Measurements from ENCODE around the gene RETREG2.

The RETREG2 gene

DNA sequence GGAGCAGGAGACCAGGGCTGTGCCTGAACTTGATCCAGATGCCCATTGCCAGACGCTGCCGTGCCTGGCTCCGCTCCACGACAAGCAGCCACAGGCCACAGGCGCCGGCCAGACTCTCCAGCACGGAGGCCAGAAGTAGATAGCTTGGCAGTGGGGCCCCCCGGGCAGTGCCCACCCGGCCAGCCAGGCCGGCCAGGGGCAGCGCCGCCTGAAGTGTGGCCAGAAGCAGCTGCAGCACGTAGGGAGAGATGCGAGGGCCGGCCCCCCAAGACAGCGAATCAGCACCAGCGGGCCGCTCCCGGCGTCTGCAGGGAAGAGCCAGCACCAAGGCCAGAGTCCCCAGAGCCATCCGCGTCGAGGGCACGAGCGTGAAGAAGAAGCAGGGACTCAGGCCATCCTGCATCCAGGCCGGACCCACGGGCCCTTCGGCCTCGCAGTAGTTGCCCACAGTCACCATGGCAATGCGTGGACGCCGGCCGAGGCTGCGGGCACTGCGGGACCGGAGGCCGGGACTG is 40.2 kb downstream of the RETREG2 start:
- DNase-seq = peak in 1 of 6 experiments; percentile 48

DNA sequence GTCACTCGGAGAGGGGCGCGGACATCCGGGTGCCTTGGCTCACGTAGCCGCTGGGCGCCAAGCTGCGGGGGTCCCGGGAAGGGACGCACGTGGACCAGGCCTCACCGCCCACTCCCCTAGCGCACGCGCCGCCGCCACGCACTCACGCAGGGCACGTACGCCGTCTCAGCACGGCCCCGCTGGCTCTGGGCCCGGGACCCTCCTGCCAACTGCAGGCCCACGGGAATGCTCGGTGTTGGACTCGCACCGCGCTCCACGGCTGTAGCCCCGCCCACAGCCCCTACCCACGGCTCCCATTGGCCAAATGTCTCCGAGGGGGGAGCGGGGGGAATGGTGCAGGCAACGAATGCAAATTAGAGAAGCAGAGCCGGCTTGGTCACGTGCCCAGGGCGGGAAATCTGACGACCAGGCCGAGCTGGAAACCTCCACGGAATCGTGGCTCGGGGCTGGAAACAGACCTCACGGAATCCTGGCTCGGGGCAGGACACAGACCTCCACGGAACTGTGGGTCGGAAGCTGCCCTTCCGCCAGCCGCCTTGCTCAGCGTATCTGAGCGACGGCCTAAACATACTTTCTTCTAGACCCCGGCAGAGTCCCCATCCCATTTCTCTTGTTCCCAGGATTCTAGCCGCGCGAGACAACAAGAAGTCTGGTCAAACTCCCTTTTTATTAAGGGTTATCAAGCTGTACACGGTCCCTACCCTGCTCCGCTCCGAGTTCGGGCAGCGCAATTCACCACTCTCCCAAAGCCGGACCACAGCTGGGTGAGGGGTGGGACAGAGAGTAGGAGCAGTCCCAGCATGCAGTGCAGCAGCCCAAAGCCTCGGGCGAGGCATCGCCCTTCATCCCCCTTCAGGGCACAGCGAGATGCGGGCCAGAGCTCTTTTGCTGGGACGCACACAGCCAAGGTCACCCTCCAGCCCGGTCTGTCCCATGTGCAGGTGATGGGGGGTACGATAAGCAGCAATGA is 40.9 kb downstream of the RETREG2 start, which contains the start of gene ABCB6:
Gene ABCB6 (minus strand): TSS at position 227 of the 970 bp plus-strand sequence. CDS start 285 bp downstream, outside the sequence.
- peak; percentile 75 to 91 (median 83) for DNase-seq

DNA sequence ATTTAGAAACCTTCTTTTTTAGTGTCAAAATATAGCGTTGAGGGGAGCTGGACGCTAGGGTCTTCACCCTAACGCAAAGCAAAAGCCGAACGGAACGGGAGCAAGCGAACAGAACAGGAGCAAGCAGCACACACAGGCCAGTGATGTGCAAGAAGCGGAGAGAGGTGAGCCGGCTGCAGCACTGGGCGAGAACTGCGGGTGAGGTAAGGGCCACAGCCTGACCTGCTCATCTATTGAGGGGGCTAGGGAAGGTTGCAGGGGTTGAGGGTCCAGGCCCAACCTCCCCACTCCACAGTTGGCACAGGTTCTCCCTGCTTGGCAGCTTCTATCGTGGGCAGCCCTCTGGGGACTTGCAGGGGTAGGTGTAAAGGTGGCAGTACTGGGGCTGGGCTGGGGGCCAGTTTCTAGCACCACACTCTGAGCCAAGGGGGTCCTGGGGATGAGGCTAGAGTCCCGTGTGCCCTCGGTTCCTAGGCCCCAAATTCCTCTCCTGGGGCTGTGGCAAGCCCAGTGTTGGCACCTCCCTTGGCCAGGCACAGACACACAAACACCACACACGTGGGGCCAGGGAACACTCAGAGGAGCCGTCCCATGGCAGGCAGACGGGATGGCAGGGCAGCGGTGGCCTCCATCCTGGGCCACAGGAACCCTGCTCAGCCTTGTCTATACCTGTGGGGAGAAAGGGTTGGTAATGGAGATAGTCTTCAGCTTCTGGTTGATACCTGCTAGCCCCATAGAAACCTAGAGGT is 41.9 kb downstream of the RETREG2 start:
- no peak for DNase-seq

DNA sequence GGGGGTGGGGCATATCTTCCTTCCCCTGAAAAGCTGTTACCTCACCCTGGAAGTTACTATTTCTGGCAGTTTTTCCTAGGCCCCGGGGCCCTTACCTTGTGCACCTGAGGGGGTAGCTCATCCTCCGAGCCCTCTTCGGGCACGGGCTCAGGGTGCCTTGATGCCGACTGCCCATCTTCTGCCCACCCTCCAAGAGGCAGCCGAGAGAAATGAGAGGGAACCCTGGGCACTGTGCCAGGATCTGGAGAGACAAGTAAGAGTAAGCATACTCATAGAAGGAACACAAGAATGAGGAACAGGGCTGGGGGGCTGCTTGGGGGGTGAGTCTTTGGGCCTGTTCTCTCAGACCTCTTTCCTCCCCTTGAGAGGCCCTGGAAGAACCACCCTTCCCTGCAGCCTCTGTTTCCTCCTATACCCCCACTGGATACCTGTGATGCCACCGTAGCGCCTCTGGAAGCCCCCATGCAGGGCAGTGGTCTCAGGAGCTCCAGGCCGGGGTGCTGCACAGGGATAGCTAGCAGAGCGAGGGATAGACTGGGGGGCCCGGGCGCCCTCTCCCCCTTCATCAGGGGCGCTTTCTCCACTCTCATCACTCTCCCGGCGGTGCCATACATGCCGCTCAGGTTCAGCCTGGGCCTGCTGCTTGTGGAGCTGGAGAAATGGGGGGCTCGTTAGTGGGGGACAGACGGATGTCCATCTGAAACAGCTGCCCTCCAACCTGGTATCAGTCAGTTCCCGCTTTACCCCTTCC is 42.8 kb downstream of the RETREG2 start:
- DNase-seq = no peak

DNA sequence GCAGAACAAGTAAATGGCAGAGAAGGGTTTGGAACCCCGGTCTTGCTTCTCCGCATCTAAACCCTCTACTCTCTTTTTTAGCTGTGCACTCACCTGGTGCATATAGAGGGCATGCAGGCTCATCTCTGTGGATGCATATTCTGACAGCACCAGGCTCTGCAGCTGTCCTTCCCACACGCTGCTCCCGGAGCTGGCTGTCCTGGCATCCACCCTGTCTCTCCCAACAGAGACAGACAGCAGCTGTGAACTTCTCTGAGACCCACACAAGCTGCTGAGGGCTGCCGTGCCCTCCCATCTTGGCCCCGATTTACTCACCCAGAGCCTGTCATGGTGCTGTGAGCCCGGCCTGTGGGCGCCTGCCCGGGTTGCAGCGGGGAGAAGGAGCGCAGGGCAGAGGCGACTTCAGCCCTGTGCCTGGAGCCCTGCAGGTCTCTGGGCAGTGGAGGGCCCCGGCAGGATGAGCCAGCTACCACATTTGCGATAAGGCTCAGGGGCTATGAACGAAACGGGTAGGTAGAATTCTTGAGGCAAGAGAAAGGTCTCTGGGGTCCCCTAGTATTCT is 44.0 kb downstream of the RETREG2 start:
- DNase-seq = no peak

DNA sequence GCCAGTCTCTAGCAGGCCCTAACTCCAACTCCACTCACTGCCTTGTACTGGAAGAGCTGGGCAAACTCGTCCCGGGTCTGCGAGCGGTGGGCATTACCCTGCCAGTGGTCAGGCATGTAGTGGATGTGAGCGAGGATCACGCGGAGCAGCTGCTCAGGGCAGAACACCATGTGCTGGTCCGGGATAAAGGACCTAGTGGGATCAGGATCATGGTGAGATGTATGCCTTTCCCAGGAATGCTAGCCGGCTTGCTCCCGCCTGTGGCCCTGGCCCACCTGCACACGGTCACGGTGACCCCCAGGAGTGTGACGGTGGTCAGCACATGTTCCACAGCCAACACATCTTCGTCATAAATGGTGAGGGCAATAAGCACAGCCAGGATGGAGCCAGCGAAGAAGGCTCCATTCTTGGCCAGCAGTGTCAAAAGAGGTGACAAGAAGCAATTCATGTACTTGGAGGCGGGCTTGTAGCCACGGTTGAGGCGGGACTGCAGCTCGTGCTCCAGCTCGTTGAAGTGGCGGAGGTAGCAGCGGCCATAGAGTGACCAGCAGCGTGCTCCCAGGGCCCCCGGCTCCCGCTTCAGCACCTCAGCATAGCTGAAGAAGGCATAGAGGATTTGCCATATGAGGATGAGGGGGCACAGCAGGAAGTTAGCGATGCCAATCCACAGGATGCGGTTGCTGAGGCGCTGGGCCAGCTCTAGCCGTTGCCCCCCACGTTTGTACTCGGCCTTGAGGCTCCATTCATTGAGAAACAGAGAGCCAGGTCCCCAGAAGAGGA is 45.9 kb downstream of the RETREG2 start:
- DNase-seq = no peak

DNA sequence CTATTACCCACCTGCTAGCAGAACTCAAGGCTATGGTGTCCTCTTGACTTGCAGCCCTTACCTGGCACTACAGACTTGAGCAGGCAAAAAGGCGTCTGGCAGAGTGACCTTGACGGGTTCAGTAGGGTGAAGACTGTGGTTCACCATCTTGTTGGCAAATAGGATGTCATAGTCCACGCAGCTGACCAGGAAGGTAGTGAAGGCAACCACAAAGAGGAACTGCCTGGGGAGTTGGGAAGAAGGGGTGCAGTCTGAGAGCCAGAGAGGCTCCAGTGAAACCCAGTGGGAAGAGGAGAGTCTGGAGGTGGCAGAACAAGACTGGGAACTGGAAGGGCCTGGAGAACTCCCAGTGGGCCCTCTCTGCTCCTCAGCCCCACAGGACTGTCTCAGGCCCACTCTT is 47.3 kb downstream of the RETREG2 start:
- DNase-seq = no peak

DNA sequence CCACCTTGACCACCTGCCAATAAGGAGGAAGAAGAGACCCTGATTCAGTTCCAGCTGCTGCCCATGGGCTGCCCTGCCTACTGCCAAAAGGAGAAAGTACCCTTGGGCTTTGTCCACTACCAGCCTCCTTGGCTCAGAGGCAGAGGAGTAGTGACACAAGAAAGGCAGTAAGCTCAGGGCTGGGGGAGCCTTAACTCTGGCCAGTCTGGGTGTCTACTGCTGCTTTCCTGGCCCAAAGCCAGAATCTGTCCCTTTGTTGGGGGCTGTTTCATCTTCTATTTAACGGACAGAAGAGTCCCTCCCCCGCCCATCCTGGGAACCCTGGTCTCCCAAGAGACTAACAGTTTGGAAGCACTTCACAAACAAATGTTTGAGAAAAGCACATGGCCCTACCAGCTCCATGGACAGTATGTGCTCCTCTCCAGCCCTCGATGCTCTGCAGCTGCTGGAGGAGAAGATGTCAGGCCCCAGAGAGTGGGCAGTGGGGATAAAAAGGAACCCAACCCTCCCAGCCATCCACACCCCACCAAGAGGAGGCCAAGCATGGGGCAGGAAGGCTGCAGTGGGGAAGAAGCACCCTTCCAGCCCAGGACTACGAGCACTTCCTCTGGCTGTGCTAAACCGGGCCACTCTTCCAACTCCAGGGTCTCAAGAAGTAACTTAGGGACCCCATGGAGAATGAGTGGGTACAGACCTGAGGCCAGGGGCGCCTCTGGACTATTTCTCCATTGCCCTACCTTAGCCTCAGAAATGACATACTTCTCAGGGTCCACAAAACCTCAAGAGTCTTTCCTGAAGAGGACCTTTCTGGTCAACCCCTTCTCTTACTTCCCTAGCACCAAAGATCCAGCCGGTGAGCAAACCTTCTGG is 50.2 kb downstream of the RETREG2 start:
- peak in 1 of 6 experiments; percentile 7 for DNase-seq

DNA sequence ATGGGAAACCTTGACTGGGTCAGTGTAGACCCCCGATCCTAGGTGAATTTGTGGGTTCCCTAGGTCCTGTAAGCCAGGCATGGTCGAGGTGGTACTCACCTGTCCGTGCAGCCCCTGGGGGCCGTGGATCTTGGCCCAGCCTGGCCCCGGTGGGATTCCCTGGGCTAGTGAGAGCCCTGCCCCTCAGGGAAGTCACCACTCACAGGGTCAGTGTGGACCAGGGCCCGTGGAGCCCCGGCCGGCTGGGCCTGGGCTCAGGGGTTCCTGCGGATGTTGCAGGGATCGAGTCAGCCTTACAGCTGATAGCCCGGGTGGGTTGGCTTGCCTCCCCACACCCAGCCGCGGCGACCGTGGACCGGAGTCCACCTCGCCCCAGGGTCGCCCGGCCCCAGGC is 50.8 kb downstream of the RETREG2 start:
- DNase-seq = peak in 1 of 6 experiments; percentile 46

DNA sequence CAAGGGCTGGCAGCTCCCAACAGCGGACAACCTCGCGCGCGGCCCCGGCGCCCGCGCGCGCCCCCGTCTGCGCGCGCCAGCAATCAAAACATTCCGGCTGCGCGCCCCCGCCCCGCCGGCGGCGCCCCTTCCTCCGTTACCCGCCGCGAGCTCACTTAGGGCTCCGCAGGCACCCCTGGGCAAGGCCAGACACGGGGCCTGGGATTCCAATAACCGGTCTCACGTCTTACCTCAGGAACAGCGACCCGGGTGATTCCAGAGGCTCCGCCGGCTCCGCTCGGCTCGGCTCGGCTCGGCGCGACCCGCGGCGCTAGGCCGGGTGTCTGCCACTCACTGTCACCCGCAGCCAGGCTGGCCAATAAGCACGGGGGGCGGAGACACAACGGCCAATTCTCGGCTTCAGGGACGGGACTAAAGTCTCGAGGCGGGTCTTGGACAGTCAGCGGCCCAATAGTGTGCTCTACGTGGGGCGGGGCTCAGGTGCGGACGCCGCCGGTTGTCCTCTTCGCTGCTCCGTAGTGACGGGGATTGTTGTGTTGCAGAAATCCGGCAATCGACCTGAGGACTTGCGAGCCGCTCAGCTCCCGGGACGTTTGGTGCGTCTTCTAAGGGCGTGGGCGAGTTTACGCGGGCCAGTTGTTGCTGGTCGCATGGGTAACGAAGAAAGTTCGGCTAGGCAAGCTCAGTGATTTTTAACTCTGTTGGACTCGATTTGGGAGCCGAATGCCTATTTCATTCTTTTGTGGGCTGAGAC is 51.4 kb downstream of the RETREG2 start, which contains the start of the genes ANKZF1 and ATG9A:
Gene ANKZF1 (plus strand): TSS at position 502 of the 754 bp plus-strand sequence. CDS start 452 bp downstream, outside the sequence.
Gene ATG9A (minus strand): TSS at position 332 of the 754 bp plus-strand sequence. CDS start 1,612 bp downstream, outside the sequence.
- DNase-seq = peak; percentile 92 to 99 (median 97)

DNA sequence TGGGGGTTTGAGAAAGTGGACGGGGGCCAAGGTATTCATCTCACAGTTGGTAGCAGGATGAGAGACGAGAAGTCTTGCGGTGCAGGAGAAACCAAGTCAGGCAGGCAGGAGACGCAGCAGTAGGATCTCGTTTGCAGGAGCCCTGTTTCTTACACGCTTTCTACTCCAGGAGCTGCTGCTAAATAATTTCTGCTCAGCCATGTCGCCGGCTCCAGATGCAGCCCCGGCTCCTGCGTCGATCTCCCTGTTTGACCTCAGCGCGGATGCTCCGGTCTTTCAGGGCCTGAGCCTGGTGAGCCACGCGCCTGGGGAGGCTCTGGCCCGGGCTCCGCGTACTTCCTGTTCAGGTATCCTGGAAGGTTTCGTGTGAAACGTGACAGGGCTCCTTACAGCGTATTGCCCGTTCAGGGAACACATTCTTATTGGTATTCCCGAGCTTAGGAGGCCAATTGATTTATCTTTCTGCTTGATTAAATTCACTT is 52.0 kb downstream of the RETREG2 start:
- DNase-seq = peak in 3 of 6 experiments; percentile 37 to 60 (median 53)

DNA sequence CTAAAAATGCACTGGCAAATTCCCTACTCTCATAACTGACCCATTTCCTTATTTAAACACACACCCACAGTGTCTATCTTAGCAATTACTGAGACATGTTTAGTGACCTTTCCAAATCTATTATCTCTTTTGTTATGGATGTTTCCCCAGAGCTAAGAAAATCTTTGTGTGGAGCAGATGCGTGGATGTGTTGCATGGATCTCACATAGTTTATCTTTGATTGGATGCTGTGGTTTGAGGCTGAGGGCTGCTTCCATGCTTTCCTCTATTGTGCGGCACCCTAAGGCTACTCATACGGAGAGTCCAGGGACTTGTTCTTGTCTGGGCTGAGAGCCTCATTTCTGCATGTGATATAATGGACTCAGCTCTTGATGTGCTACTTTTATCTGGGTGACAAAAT is 56.3 kb downstream of the RETREG2 start:
- no peak for DNase-seq

Data from stimulated activated naive CD4-positive, alpha-beta T cell (primary cell).